ENCODE data around the gene PPP2R5D.
A peak's percentile ranks its signal among the peaks of the same experiment; 100 is the strongest.
"Not testable (repeated sequence)": the region's sequence is repeated elsewhere in the genome, so short reads cannot be mapped to it uniquely, and the experiment has no call there.

Gene PPP2R5D

GRCh38 chr6:42984001-42984923 lies at the start of gene PPP2R5D:
PPP2R5D (plus strand) TSS chr6:42984570; CDS start chr6:42984678, 108 bp downstream.
- peak; percentile 99 for DNase-seq (ENCODE audit: low read depth)

- no peak for DNase-seq (ENCODE audit: low read depth)
Measured at GRCh38 chr6:42935322-42935721, 49.0 kb upstream of the PPP2R5D start.

GRCh38 chr6:42936398-42936797 lies 48.0 kb upstream of the PPP2R5D start:
- no peak for DNase-seq (ENCODE audit: low read depth)

- no peak for DNase-seq (ENCODE audit: low read depth)
Measured at GRCh38 chr6:42937548-42938427, 46.6 kb upstream of the PPP2R5D start.

- DNase-seq (ENCODE audit: low read depth), result no peak
Measured at GRCh38 chr6:42938428-42938796, 46.0 kb upstream of the PPP2R5D start.

- no peak for DNase-seq (ENCODE audit: low read depth)
Measured at GRCh38 chr6:42938987-42939809, 45.2 kb upstream of the PPP2R5D start.

- DNase-seq (ENCODE audit: low read depth), result no peak
Measured at GRCh38 chr6:42939810-42940167, 44.6 kb upstream of the PPP2R5D start.

- no peak for DNase-seq (ENCODE audit: low read depth)
Measured at GRCh38 chr6:42940493-42941045, 43.8 kb upstream of the PPP2R5D start.

GRCh38 chr6:42941356-42941755 lies 43.0 kb upstream of the PPP2R5D start:
- not testable (repeated sequence) for DNase-seq (ENCODE audit: low read depth)

- no peak for DNase-seq (ENCODE audit: low read depth)
Measured at GRCh38 chr6:42942444-42942843, 41.9 kb upstream of the PPP2R5D start.

- no peak for DNase-seq (ENCODE audit: low read depth)
Measured at GRCh38 chr6:42947950-42948349, 36.4 kb upstream of the PPP2R5D start.

- DNase-seq (ENCODE audit: low read depth), result no peak
Measured at GRCh38 chr6:42952389-42952788, 32.0 kb upstream of the PPP2R5D start.

GRCh38 chr6:42954405-42954804 lies 30.0 kb upstream of the PPP2R5D start:
- not testable (repeated sequence) for DNase-seq (ENCODE audit: low read depth)

- no peak for DNase-seq (ENCODE audit: low read depth)
Measured at GRCh38 chr6:42958125-42958524, 26.2 kb upstream of the PPP2R5D start.

- DNase-seq (ENCODE audit: low read depth), result no peak
Measured at GRCh38 chr6:42959917-42960242, 24.5 kb upstream of the PPP2R5D start.

- no peak for DNase-seq (ENCODE audit: low read depth)
Measured at GRCh38 chr6:42960243-42961019, 23.9 kb upstream of the PPP2R5D start, which contains the start of gene GNMT. GNMT (plus strand) TSS chr6:42960754; CDS start chr6:42960768, 14 bp downstream.

GRCh38 chr6:42961020-42961470 lies 23.3 kb upstream of the PPP2R5D start:
- no peak for DNase-seq (ENCODE audit: low read depth)

- no peak for DNase-seq (ENCODE audit: low read depth)
Measured at GRCh38 chr6:42962096-42962495, 22.3 kb upstream of the PPP2R5D start.

- no peak for DNase-seq (ENCODE audit: low read depth)
Measured at GRCh38 chr6:42962502-42963178, 21.7 kb upstream of the PPP2R5D start.

- no peak for DNase-seq (ENCODE audit: low read depth)
Measured at GRCh38 chr6:42963179-42963854, 21.1 kb upstream of the PPP2R5D start.
